IPS DF 6.9 (cell line): ENCODE results near the gene TFR2.

Experiments
- DNase-seq: peaks from one replicate; pipeline ENCODE4 v3.0.0-alpha.2; 2013; ENCODE audit warnings: low read depth, low spot score
- H3K27ac ChIP-seq: one replicate; pipeline ENCODE4 v1.5.1; 2013; ENCODE audit warnings: low read length, control low read depth
- H3K27me3 ChIP-seq: 2 replicates; pipeline ENCODE4 v1.6.1; 2013; ENCODE audit warnings: mild to moderate bottlenecking, low read length; ENCODE audit not compliant: control insufficient read depth, insufficient read depth
- H3K36me3 ChIP-seq: 2 replicates; pipeline ENCODE4 v1.6.1; 2013; ENCODE audit warnings: low read length; ENCODE audit not compliant: control insufficient read depth, insufficient read depth
- H3K4me1 ChIP-seq: 2 replicates; pipeline ENCODE4 v1.6.1; 2013; ENCODE audit warnings: low read length; ENCODE audit not compliant: control insufficient read depth, insufficient read depth
- H3K4me3 ChIP-seq: 2 replicates; pipeline ENCODE4 v1.5.1; 2013; ENCODE audit warnings: mild to moderate bottlenecking, low read length
- H3K9me3 ChIP-seq: 2 replicates; pipeline ENCODE4 v1.6.1; 2013; ENCODE audit warnings: low read length, inconsistent platforms; ENCODE audit not compliant: control insufficient read depth, insufficient read depth
- WGBS: extraction: QIAGEN DNeasy Blood & Tissue Kit; methylation state at CpG from one replicate; pipeline ENCODE4 v1.1.7; 2013; ENCODE audit warnings: mixed read lengths, missing lambda C conversion rate; ENCODE audit not compliant: insufficient read length, insufficient coverage; 5-methylcytosine and 5-hydroxymethylcytosine counted together

Gene TFR2

DNA sequence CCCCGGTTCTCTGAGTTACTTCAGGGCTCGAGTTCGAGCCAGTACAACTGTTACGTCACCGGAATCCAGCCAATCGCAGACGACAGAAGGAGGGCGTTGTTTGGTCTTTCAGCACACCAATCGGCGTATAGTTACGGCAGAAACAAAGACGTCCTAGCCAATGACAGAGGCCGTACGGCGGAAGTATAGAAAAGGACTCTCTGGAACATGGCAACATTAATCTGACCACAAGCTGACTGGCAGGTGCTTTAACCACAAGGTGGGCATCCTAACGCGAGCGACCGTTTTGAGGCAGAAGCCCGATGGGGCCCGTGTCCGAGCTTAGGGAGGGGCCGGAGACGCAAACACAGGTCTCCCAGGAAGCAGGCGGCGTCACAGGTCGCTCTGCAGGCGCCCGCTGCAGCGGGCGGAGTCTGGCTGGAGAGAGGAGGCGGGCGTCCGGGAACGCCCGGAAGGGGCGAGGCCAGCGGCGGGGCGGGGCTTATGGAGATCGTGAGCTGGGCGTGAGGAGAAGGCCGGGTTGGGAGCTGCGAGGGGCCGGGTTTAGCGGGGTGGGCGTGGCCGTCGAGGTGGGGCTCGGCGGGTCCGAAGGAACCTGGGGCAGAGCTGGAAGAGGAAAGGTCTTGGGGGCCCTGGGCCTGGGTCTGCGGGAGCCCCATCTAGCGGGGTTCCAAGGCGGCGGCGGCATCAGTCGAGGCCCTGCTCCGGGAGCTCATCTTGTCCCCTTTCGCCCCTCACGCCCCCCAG, 29.2 kb downstream of the TFR2 start, which contains the start of gene MOSPD3:
Gene MOSPD3 (plus strand): TSS at position 558 of the 747 bp plus-strand sequence. CDS start 252 bp downstream, outside the sequence.
- WGBS = no CpG with 5 or more reads among the region's 61 CpGs
- H3K9me3 ChIP-seq = no peaks in the 10 kb centered on the region
- peak; percentile 100 for DNase-seq
- H3K27ac ChIP-seq = no peak within 1 kb of the TSS
- H3K27me3 ChIP-seq = no peaks in the 10 kb centered on the region; the same call in 1 of the 2 replicates
- 0 out of 2 replicates have a peak, but pooled peaks cover 5% of the 10 kb centered on the region for H3K36me3 ChIP-seq
- peak within 1 kb of the TSS; percentile 79 for H3K4me3 ChIP-seq
- H3K4me1 ChIP-seq = peaks cover 3% of the 10 kb centered on the region

DNA sequence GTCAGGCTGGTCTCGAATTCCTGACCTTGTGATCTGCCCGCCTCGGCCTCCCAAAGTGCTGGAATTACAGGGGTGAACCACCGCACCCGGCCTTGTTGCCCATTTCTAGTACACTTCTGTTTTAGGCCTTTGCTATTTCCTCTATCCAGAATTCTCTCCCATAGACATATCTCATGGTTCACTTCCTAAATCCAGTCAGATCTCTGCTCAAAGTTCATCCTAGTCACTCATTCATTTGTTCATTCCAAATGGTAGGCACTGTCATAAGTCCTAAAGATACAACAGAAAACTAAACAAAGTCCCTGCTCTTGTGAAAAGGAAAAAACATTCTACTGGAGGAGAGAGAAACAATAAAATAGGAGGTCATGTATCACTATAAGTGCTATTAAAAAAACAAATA, 31.4 kb downstream of the TFR2 start:
- DNase-seq = no peak
- Histone ChIP-seq H3K27me3 (no peaks in the 10 kb centered on the region), H3K4me3 (no peak overlapping the region), H3K36me3 (0 out of 2 replicates have a peak, but pooled peaks cover 5% of the 10 kb centered on the region), H3K9me3 (no peaks in the 10 kb centered on the region), H3K4me1 (peaks cover 3% of the 10 kb centered on the region), H3K27ac (no peak overlapping the region)
- no CpG with 5 or more reads among the region's 5 CpGs for WGBS

DNA sequence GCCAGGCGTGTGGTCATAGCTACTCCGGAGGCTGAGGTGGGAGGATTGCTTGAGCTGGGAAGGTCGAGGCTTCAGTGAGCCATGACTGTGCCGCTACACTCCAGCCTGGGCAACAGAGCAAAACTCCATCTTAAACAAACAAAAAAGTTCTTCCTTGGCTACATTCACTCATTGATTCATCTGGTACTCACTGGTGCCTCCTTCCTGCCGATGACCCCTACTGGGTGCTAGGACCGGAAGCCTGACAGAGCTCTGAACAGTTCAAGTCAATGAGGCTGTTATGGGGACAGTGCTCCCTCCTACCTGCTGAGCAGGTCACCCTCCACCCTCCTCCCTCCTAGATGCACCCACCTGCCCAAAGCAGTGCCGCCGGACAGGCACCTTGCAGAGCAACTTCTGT, 34.2 kb downstream of the TFR2 start:
- Histone ChIP-seq H3K9me3 (no peaks in the 10 kb centered on the region), H3K4me3 (no peak overlapping the region), H3K27me3 (no peaks in the 10 kb centered on the region), H3K4me1 (no peaks in the 10 kb centered on the region; the same call in none of the 2 replicates), H3K27ac (no peak overlapping the region), H3K36me3 (0 out of 2 replicates have a peak, but pooled peaks cover 5% of the 10 kb centered on the region)
- no peak for DNase-seq
- whole genome bisulfite sequencing = no CpG with 5 or more reads among the region's 8 CpGs

DNA sequence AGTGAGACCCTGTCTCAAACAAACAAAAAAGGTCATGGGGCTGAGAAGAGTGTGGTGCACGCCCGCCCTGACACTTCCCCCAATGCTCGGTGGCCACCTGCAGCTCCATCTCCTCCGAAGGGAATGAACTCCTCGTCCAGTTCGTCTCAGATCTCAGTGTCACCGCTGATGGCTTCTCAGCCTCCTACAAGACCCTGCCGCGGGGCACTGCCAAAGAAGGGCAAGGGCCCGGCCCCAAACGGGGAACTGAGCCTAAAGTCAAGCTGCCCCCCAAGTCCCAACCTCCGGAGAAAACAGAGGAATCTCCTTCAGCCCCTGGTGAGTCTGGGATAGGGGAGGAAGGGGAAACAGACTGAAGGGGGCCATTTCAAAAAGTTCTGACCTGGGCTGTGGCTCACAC, 35.0 kb downstream of the TFR2 start:
- no peaks in the 10 kb centered on the region for H3K27me3 ChIP-seq
- no peaks in the 10 kb centered on the region; the same call in none of the 2 replicates for H3K4me1 ChIP-seq
- no peak for DNase-seq
- no peak overlapping the region for H3K4me3 ChIP-seq
- H3K9me3 ChIP-seq = no peaks in the 10 kb centered on the region
- no peak overlapping the region for H3K27ac ChIP-seq
- WGBS = no CpG with 5 or more reads among the region's 12 CpGs
- H3K36me3 ChIP-seq = 0 out of 2 replicates have a peak, but pooled peaks cover 5% of the 10 kb centered on the region

DNA sequence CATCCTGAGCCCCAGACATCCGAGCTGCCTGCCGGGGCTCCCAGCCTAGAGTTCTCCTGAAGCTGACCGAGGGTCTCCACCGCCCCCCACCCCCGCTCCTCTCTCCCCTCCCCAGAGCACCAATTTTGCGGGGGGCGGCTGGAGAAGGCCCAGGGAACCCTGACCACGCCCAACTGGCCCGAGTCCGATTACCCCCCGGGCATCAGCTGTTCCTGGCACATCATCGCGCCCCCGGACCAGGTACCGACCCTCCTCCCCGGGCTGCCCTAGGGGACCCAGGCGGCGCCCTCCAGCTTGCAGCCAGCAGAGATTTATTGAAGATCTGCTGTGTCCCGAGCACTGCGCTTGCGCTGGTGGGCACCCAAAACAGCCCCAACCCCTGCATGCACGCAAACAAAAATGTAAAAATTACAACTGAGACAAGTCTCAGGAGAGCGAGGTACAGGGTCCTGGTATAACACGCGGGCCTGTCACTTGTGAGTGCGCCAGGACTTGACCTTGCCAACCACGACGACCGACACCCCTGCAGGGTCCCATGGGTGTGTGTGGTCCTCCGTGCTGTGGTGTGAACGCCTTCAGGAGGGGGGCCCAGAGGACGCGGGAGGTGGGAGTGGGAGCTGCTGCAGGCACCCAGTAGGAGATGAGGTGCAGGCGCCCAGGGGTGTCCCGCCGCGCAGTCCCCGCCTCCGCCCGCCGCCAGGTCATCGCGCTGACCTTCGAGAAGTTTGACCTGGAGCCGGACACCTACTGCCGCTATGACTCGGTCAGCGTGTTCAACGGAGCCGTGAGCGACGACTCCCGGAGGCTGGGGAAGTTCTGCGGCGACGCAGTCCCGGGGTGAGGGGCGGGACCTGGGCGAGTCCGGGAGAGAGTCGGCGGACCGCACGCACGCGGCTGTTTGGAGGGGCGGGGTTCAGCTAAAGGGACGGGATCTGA, 36.1 kb downstream of the TFR2 start:
- WGBS = no CpG with 5 or more reads among the region's 68 CpGs
- H3K27ac ChIP-seq = no peak overlapping the region

DNA sequence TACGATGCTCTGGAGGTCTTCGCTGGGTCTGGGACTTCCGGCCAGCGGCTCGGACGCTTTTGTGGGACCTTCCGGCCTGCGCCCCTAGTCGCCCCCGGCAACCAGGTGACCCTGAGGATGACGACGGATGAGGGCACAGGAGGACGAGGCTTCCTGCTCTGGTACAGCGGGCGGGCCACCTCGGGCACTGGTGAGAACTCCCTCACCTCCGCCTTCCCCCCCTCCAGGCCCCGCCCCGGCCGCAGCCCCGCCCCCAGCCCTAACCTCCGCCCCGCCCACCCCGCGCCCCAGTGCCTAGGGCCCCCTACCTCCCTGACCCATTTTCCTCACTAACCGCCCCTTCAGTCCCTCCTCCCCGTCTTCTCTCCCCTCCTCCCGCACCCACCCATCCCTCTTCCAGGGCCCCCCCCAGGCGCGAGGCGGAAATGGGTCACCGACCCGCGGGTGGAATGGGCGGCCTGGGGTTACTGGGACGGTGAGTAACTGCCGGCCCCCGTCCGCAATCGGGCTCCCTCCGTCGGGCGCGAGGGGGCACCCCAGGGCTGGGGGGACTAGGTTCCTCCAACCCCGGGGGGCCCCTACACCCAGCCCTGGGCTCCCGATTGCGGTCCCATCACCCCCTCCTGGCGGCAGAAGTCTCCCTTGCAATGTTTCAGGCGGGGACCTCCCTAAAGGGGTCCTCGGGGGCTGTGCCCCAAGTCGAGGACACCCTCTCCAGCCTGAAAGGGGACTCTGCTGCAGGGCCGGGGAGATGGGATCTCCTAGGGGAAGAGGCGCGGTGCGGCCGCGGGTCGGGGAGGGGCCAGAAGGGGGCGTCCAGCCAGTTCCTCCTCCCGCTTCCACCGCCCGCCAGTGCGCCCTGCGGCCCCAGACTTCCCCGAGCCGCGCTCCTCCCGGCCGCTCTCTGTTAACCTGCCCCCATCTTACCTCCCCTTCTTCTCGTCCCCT, 37.0 kb downstream of the TFR2 start:
- H3K9me3 ChIP-seq = no peaks in the 10 kb centered on the region
- H3K4me3 ChIP-seq = peak overlapping the region; percentile 46; the same call in 1 of the 2 replicates
- H3K27me3 ChIP-seq = no peaks in the 10 kb centered on the region
- DNase-seq = no peak
- peaks cover 3% of the 10 kb centered on the region for H3K4me1 ChIP-seq
- WGBS = no CpG with 5 or more reads among the region's 70 CpGs
- H3K36me3 ChIP-seq = 0 out of 2 replicates have a peak, but pooled peaks cover 5% of the 10 kb centered on the region
- H3K27ac ChIP-seq = no peak overlapping the region

More for the DNA sequence above, 36.1 kb downstream of the TFR2 start:
- DNase-seq = no peak
- Histone ChIP-seq H3K36me3 (0 out of 2 replicates have a peak, but pooled peaks cover 5% of the 10 kb centered on the region), H3K4me1 (peaks cover 3% of the 10 kb centered on the region), H3K4me3 (peak overlapping the region; percentile 46; the same call in 1 of the 2 replicates), H3K9me3 (no peaks in the 10 kb centered on the region), H3K27me3 (no peaks in the 10 kb centered on the region)

DNA sequence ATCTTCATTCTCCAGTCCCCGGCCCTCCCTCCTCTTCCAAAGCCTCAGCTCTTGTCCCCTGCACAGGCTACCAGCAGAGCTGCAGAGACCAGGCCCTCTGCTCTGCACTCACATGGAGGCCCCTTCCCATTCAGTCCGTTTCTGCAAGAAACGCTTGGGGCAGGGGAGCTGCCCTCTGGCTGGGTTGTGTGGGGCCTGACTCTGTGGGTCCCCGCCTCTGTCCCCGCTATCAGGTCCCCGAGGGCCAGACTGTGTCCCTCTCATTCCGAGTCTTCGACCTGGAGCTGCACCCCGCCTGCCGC, 37.7 kb downstream of the TFR2 start:
- WGBS = no CpG with 5 or more reads among the region's 10 CpGs
- no peak overlapping the region for H3K27ac ChIP-seq
- H3K4me3 ChIP-seq = peak overlapping the region; percentile 39; the same call in 1 of the 2 replicates
- 0 out of 2 replicates have a peak, but pooled peaks cover 5% of the 10 kb centered on the region for H3K36me3 ChIP-seq
- peaks cover 3% of the 10 kb centered on the region for H3K4me1 ChIP-seq
- DNase-seq = no peak
- no peaks in the 10 kb centered on the region for H3K9me3 ChIP-seq
- H3K27me3 ChIP-seq = no peaks in the 10 kb centered on the region

DNA sequence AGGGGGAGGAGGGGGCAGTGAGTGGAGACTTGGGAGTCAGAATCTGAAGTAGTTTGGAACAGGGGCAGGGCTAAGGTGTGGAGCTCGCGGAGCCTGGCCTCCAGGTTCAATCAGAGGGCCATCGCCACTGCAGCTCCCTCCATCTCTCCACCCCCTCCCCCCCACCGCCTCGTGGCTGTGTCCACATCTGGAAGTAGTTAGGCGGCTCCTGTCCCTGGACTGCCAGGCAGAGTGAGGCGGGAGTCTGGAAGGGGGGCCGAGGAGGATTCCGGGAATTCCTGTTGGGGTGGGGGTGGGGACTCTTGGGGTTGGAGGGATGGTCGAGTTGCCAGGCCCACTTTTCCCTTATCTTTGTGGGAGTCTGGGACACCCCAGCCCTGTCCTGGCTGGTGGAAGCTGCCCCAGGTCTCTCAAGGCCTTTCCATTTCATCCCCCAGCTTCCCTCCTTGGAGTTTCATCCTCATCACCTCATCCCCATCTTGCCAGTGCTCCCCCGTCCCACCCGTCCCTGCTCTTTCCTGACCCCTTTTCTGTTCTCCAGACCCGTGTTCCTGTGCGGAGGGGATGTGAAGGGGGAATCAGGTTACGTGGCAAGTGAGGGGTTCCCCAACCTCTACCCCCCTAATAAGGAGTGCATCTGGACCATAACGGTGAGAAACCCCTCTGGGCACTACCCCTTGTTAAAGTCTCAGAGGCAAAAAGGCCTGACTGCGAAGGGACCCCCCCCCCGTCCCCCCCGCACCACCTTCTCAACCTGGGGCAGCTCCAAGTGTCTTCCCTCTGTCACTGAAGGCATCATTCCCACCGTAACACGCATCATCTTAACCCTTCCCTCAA, 38.2 kb downstream of the TFR2 start:
- no CpG with 5 or more reads among the region's 21 CpGs for WGBS
- DNase-seq = no peak
- Histone ChIP-seq H3K4me1 (peaks cover 3% of the 10 kb centered on the region), H3K27me3 (no peaks in the 10 kb centered on the region), H3K36me3 (0 out of 2 replicates have a peak, but pooled peaks cover 5% of the 10 kb centered on the region), H3K27ac (no peak overlapping the region), H3K9me3 (no peaks in the 10 kb centered on the region), H3K4me3 (peak overlapping the region; percentile 39; the same call in 1 of the 2 replicates)

DNA sequence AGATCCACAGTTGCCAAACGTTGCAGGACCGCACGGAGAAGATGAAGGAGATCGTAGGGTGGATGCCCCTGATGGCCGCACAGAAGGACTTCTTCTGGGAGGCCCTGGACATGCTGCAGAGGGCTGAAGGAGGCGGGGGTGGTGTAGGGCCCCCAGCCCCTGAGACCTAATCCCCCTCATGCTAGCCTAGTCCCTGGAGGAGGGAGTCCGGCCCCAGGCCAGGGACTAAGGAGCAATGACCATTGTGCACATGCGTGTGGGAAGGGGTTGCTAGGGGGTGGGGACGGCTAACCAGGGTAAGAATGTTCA, 40.7 kb downstream of the TFR2 start:
- H3K9me3 ChIP-seq = no peaks in the 10 kb centered on the region
- no CpG with 5 or more reads among the region's 9 CpGs for WGBS
- H3K27ac ChIP-seq = no peak overlapping the region
- no peak overlapping the region for H3K4me3 ChIP-seq
- H3K4me1 ChIP-seq = peaks cover 3% of the 10 kb centered on the region; the same call in 1 of the 2 replicates
- H3K27me3 ChIP-seq = no peaks in the 10 kb centered on the region
- H3K36me3 ChIP-seq = no peaks in the 10 kb centered on the region
- DNase-seq = no peak
